GM12873 (cell line): ENCODE data around the gene TAS2R43.

Source experiments
- CTCF ChIP-seq: IDR thresholded peaks from 2 replicates; pipeline ENCODE4 v1.5.1; 2012; ENCODE audit warnings: low read depth, mild to moderate bottlenecking, moderate library complexity, low read length, control low read depth; ENCODE audit not compliant: insufficient read depth; ENCODE audit errors: missing control alignments

Gene TAS2R43

GRCh38 chr12:11059041-11059440 lies 33.1 kb downstream of the TAS2R43 start:
- TF ChIP-seq CTCF, result no peak

DNA sequence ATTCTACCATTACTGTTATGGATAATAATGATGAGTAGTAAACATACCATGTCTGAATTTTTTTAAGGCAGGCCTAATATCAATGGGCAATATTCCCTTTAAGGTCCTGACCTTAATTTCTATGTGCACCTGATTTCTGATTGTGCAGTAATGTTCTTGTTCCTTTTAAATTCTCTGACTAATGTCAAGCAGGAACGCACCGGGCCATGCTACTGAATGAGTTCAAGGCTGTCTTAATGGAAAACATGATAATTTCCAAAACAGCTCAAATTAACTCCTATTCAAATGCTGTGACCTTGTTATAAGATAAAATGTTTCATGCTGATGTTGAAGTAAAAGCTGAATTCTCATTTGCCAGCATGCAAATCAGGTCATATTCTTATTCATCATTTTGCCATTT lies 36.8 kb downstream of the TAS2R43 start:
- TF ChIP-seq CTCF, result no peak
